ENCODE results near the gene PXYLP1. TPM values are rescaled to one million over a fixed set of nuclear protein-coding genes. Genes with fewer than 3 reads are reported as not detected.

The PXYLP1 gene
- total and polyA plus RNA-seq, 2 donors (not counting 1 experiment from before 2014, with no cell fraction given): 1.4 to 4.5 TPM

DNA sequence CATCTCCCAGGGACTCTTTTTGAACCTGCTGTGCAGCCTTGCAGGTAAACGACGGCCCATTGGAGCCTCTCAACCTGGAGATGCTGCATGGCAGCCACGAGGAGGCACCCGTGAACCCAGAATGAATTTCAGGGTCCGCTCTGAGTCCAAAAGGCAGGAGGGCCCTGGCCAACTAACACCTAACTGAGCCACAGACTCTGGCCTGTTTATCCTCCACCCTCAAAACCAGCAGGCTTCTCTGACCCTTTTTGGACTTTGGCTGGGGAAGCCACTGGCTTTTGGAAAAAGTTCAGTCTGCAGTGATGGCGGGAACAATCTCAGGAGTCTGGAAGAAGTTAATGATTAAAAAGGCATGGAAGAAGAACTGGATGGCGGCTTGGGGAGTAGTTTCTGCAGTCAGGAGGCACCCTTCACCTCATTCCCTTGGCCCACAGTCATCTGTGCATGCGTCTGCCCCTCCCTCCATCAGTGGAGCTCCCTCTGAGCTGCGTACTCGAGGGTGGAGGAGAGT, 4.1 kb downstream of the PXYLP1 start:
- no peaks in the 10 kb centered on the region for H3K79me2 ChIP-seq (ENCODE audit: control insufficient read depth, insufficient read depth, low read length)
- H4K20me1 ChIP-seq (ENCODE audit: control insufficient read depth, insufficient read depth, low read length, poor library complexity, severe bottlenecking): no peaks in the 10 kb centered on the region
- intact Hi-C loops (cut with micrococcal nuclease): loop anchor here (10.0 kb wide), 1 partner anchor 219 kb away; no protein-coding TSS in a partner anchor
- H3K4me2 ChIP-seq (replicated peaks; ENCODE audit: low read depth, low read length, poor library complexity, severe bottlenecking): no peak overlapping the region
- no peaks in the 10 kb centered on the region for H3K36me3 ChIP-seq (replicated peaks in 1 of 2; ENCODE audit: control extremely low read depth in 1 of 2, control insufficient read depth in 1 of 2, extremely low read depth in 1 of 2, insufficient read depth in 2 of 2, low read length in 1 of 2)
- no peaks in the 10 kb centered on the region for H3K9me3 ChIP-seq (ENCODE audit: control extremely low read depth in 1 of 3, control insufficient read depth in 2 of 3, insufficient read depth in 1 of 3, low read length in 2 of 3)
- H3K9ac ChIP-seq (ENCODE audit: low read length): no peak overlapping the region
- CTCF ChIA-PET: no interaction called here
- no peaks in the 10 kb centered on the region for H3K27me3 Mint-ChIP-seq
- no peak for ATAC-seq (ENCODE audit: low read depth)
- no peak overlapping the region for H3K27ac ChIP-seq (ENCODE audit: low read length in 2 of 2)
- no peak for DNase-seq
- H3K4me3 Mint-ChIP-seq: no peak overlapping the region
- WGBS (ENCODE audit: insufficient coverage): 98% methylated on average over 7 of the region's 10 CpGs
- POLR2A ChIA-PET: no interaction called here
- no peak overlapping the region for H2AFZ ChIP-seq (ENCODE audit: insufficient read depth, low read depth, low read length, poor library complexity, severe bottlenecking)
- no peak overlapping the region for H3K27ac Mint-ChIP-seq
- peaks cover 5 to 12% of the 10 kb centered on the region in 2 donors for H3K4me1 ChIP-seq (ENCODE audit: control insufficient read depth in 2 of 2, insufficient read depth in 2 of 2, low read length in 2 of 2)
- no peaks in the 10 kb centered on the region for H3K9me3 Mint-ChIP-seq (ENCODE audit: insufficient read depth)
- no peak overlapping the region for H3K4me3 ChIP-seq (ENCODE audit: control extremely low read depth in 1 of 5, extremely low read depth in 1 of 5, insufficient read depth in 1 of 5, low read depth in 2 of 5, low read length in 4 of 5)
- TF ChIP-seq, protein P1, sequence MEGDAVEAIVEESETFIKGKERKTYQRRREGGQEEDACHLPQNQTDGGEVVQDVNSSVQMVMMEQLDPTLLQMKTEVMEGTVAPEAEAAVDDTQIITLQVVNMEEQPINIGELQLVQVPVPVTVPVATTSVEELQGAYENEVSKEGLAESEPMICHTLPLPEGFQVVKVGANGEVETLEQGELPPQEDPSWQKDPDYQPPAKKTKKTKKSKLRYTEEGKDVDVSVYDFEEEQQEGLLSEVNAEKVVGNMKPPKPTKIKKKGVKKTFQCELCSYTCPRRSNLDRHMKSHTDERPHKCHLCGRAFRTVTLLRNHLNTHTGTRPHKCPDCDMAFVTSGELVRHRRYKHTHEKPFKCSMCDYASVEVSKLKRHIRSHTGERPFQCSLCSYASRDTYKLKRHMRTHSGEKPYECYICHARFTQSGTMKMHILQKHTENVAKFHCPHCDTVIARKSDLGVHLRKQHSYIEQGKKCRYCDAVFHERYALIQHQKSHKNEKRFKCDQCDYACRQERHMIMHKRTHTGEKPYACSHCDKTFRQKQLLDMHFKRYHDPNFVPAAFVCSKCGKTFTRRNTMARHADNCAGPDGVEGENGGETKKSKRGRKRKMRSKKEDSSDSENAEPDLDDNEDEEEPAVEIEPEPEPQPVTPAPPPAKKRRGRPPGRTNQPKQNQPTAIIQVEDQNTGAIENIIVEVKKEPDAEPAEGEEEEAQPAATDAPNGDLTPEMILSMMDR (IDR thresholded peaks at IDR 0.05): no peak
- TF ChIP-seq EZH2 (IDR thresholded peaks at IDR 0.05; ENCODE audit: borderline replicate concordance, insufficient read depth, low read depth, low read length, poor library complexity, severe bottlenecking): no peak
- peaks cover 0 to 4% (median 0%) of the 10 kb centered on the region in 4 experiments for H3K27me3 ChIP-seq (replicated peaks in 1 of 4; ENCODE audit: control extremely low read depth in 1 of 4, control insufficient read depth in 3 of 4, insufficient read depth in 4 of 4, low read length in 3 of 4)
- H3K4me1 Mint-ChIP-seq: peaks cover 10% of the 10 kb centered on the region

DNA sequence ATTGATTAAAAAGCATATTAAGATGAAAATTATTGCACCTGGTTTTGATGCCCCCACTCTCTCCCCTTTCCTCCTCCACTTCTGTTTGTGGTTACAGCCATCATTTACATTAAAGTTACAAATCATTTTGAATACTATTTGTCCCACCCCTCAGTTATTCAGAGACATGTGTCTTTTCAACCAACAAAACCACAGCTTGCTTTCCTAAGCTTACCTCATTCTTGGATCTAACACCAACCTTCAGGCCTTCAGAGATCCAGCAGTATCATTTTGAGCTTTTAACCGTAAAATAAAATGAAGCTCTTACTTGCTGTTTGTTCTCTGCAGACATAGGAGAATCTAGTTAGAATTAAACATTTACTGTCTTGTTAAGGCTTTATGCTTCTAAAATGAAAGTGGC, 4.7 kb downstream of the PXYLP1 start:
- no peaks in the 10 kb centered on the region for H3K27me3 Mint-ChIP-seq
- Histone ChIP-seq H3K27ac (ENCODE audit: low read length in 2 of 2) (no peak overlapping the region), H3K4me2 (replicated peaks; ENCODE audit: low read depth, low read length, poor library complexity, severe bottlenecking) (no peak overlapping the region), H3K36me3 (replicated peaks in 1 of 2; ENCODE audit: control extremely low read depth in 1 of 2, control insufficient read depth in 1 of 2, extremely low read depth in 1 of 2, insufficient read depth in 2 of 2, low read length in 1 of 2) (no peaks in the 10 kb centered on the region), H3K4me1 (ENCODE audit: control insufficient read depth in 2 of 2, insufficient read depth in 2 of 2, low read length in 2 of 2) (peaks cover 5 to 8% of the 10 kb centered on the region in 2 donors), H4K20me1 (ENCODE audit: control insufficient read depth, insufficient read depth, low read length, poor library complexity, severe bottlenecking) (no peaks in the 10 kb centered on the region), H3K4me3 (ENCODE audit: control extremely low read depth in 1 of 5, extremely low read depth in 1 of 5, insufficient read depth in 1 of 5, low read depth in 2 of 5, low read length in 4 of 5) (no peak overlapping the region), H3K9me3 (ENCODE audit: control extremely low read depth in 1 of 3, control insufficient read depth in 2 of 3, insufficient read depth in 1 of 3, low read length in 2 of 3) (no peaks in the 10 kb centered on the region), H3K79me2 (ENCODE audit: control insufficient read depth, insufficient read depth, low read length) (no peaks in the 10 kb centered on the region), H3K27me3 (replicated peaks in 1 of 4; ENCODE audit: control extremely low read depth in 1 of 4, control insufficient read depth in 3 of 4, insufficient read depth in 4 of 4, low read length in 3 of 4) (peaks cover 0 to 4% (median 0%) of the 10 kb centered on the region in 4 experiments), H2AFZ (ENCODE audit: insufficient read depth, low read depth, low read length, poor library complexity, severe bottlenecking) (no peak overlapping the region), H3K9ac (ENCODE audit: low read length) (no peak overlapping the region)
- ChIA-PET POLR2A (no interaction called here), CTCF (interaction anchor here (1.0 kb wide), 1 partner anchor 69 kb away, joined by 5 read pairs; no protein-coding TSS in a partner anchor)
- peaks cover 5% of the 10 kb centered on the region for H3K4me1 Mint-ChIP-seq
- H3K9me3 Mint-ChIP-seq (ENCODE audit: insufficient read depth): no peaks in the 10 kb centered on the region
- intact Hi-C loops (cut with micrococcal nuclease): loop anchor here (10.0 kb wide), 1 partner anchor 218 kb away; no protein-coding TSS in a partner anchor
- DNase-seq: no peak
- no peak for ATAC-seq (ENCODE audit: low read depth)
- no peak overlapping the region for H3K27ac Mint-ChIP-seq
- H3K4me3 Mint-ChIP-seq: no peak overlapping the region
- TF ChIP-seq EZH2 (IDR thresholded peaks at IDR 0.05; ENCODE audit: borderline replicate concordance, insufficient read depth, low read depth, low read length, poor library complexity, severe bottlenecking): no peak
- TF ChIP-seq, protein P1 (IDR thresholded peaks at IDR 0.05): no peak
- no CpG with 5 or more reads among the region's 1 CpG for WGBS (ENCODE audit: insufficient coverage)

Measured in B cell (primary cell).